Cardiac fibroblast (primary cell): ENCODE results near the gene TBC1D1.

Experiments
- DNase-seq, 2 donors: peaks; one replicate each; pipeline versions ENCODE4 v3.0.0 to v3.0.0-alpha.2; 2010; ENCODE audit warnings: low read depth in 2 of 2
- H3K4me3 ChIP-seq, 2 donors: replicated peaks in 1 of 2; 1 replicate in 1 of 2; 2 replicates in 1 of 2; pipeline ENCODE4 v1.5.1; 2011; ENCODE audit warnings: low read depth in 2 of 2, low read length in 2 of 2, mild to moderate bottlenecking in 2 of 2, moderate library complexity in 1 of 2
- TF ChIP-seq, protein P1 (sequence below): IDR thresholded peaks from one replicate; pipeline ENCODE4 v1.5.1; 2011; ENCODE audit warnings: low read depth, mild to moderate bottlenecking, low read length, inconsistent platforms

TBC1D1 gene

DNA sequence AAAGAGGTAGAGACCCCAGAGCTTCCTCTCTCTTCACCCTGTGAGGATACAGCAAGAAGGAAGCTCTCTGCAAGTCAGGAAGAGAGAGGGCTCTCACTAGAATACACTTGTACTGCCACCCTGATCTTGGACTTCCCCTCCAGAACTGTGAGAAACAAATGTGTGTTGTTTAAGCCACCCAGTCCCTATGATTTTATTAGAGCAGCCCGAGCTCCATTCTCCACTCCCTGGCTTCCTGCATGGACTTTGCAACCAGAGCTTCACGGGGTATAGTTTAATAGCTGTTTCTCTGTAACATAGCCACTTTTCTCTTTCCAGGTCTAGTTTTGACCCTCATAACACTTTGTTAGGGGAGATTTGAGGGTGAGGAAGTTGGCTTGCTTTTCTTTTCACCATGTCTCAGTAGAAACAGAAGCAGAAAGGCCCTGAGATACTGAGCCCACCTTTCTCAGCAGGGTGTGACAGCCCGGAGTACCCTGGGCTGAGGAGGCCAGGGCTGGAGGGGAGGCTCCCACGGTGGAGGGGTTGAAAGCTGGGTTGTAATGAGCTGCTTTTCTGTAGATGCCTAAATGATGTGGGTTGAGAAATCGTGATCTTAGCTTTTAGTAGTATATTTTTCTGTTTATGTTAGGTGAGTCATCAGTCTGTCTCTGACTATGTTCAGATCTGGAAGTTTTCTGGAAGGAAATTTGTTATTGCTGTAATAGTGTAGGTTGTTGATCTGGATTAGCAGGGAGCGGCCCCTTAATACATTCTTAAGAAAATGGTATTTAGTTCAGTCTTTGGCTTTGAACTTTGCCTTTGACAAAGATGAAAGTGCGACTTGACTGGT lies 187.9 kb downstream of the TBC1D1 start:
- DNase-seq: peak; percentile 79 to 88
- no peak overlapping the region for H3K4me3 ChIP-seq
- TF ChIP-seq, protein P1, sequence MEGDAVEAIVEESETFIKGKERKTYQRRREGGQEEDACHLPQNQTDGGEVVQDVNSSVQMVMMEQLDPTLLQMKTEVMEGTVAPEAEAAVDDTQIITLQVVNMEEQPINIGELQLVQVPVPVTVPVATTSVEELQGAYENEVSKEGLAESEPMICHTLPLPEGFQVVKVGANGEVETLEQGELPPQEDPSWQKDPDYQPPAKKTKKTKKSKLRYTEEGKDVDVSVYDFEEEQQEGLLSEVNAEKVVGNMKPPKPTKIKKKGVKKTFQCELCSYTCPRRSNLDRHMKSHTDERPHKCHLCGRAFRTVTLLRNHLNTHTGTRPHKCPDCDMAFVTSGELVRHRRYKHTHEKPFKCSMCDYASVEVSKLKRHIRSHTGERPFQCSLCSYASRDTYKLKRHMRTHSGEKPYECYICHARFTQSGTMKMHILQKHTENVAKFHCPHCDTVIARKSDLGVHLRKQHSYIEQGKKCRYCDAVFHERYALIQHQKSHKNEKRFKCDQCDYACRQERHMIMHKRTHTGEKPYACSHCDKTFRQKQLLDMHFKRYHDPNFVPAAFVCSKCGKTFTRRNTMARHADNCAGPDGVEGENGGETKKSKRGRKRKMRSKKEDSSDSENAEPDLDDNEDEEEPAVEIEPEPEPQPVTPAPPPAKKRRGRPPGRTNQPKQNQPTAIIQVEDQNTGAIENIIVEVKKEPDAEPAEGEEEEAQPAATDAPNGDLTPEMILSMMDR: no peak

DNA sequence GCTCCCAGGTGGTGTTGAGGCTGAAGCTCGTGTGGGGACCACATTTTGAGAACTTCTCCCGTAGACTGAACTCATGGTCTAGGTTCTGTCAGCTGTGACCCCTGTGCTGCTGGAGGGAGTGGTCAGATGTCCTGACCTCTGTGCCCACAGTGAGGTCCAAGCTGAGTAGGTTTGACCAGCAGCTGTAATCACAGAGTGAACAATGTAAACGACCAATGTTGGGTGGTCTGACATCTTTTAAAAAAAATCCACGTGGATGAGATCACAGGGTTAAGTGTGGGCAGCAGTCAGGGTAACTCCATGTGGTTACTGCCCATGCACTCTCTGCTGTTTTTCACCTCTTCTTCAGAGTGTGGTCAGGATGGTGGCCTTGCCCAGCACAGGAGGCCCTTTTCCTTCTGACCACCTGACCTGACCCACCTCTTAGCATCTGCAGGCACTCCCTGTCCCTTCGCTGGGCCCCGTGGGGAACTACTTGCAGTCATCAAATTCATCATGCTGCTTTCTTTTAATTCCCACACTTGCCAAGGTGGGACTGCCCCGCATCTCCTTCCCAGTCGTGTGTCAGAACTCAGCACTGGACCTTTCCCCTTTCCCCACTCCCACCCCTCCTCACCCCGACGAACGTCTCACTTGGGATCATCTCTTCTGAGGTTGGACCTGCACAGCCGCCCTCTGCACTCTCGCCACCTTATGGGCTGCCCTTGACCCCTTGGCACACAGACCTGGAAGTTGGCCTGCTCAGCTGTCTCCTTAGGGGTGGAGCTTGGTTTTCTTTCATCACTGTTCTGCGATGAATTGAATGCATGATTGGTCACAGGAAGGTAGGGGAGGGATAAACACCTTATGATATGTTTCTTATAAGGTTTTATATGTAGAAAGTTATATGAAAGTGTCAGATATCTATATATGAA lies 189.4 kb downstream of the TBC1D1 start:
- DNase-seq: no peak
- H3K4me3 ChIP-seq: no peak overlapping the region
- TF ChIP-seq, protein P1: no peak

DNA sequence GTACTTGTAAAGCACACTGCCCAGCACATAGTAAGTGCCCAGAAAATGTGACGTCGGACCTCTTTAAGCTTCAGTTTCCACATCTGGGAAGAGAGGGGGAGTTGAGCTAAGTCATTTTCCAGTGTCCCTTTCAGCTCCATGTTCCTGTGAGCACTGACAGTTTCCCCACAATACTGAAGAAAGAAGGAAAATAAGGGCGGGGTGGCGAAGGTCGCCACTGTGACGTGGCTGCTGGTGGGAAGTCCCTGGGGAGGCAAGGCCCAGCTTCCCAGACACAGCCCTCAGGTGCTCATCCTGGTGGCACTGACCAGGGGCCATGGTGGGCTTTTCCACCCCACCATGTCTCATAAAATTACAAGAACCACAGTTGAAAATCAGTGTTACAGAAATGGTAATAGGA lies 191.1 kb downstream of the TBC1D1 start:
- no peak for DNase-seq
- H3K4me3 ChIP-seq: no peak overlapping the region
- TF ChIP-seq, protein P1: no peak

DNA sequence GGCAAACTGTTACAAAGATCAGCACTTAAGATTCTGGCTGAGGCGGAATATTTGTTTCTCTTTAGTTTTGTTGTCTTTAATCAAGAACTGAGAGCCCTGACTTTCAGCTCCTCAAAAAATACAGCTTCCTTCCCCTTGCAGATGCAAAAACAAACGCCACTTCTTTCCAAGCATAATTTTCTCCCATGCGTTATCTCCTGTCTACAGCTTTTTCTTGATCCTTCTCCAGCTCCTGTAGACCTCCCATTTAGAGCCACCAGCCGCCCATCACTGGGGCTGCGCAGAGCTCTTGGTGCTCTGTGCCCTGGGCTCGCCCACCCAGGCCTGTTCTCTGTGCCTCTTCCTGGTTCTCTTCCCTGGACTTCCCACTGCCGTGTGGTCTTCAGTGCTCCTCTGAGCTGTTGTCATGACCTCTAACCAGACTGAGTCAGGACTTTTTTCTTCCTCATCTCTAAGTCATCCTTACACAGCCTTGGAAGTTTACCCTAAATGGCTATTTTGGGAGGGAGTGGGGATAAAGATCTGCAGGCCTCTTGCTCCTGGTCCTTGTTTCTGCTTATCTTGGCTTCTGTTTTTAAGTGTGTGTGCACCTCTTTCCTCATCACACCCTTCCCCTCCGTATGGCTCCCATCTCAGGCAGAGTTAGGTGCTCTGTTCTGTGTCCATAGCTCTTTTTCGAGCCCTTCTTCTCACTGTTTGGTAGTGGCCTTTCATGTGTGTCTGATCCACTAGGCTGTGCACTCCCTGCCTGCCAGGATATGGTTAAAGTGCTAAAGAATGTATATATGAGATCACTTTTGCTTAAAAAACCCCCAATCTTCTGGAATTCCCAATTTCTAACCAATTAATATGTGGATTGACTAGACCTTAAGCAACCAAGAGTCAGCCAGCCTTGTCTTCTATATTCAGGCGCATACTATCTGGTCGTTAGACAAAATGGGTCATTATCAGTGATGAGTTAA lies 191.8 kb downstream of the TBC1D1 start:
- H3K4me3 ChIP-seq: no peak overlapping the region
- peak; percentile 60 to 85 for DNase-seq
- TF ChIP-seq, protein P1: no peak

DNA sequence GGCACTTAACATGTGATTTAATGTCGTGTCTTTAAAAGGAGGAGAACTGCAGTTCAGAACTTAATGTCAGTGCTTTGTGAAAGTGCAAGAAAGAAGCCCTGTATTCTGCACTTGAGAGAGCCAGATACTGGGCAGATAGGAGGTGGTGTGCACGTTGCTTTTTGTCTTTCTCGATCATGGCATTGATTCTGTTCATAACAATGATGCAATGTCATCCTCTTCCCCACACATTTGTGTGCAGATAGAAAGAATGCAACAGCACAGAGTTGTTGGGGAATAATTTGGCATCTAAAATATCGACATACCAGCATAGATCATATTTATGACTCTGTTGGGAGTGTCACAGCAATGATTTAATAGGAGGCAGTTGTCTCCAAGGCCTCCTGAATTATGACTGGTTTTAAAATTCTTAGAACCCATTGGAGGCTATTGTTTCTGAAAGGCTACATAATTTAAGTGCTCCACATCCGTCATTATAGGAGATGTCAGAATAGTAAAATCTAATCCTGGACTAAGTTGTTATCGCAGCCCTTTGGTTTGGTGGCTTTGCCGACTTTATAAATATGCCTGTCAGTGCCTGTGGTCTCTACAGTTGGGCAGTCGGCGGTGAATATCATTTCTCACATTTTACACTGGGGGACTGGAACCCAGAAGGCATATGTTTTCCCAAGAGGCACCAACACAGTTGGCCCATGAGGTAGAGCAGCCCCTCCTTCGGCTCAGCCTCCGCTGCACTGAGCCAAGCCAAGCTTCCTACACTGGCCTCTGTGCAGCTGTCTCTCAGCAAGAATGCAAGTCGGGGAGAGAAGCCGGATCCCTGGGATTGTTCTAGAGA lies 194.2 kb downstream of the TBC1D1 start:
- DNase-seq: no peak
- TF ChIP-seq, protein P1: no peak
- H3K4me3 ChIP-seq: no peak overlapping the region
